GM19463 (cell line): ENCODE measurements around the gene EDDM13.
"Not testable (repeated sequence)": the region's sequence is repeated elsewhere in the genome, so short reads cannot be mapped to it uniquely, and the experiment has no call there.

ENCODE experiments used
- ATAC-seq: cut with Tn5 transposase; IDR thresholded peaks from one replicate; pipeline ENCODE4 v1.9.1; 2021; ENCODE audit warnings: mild to moderate bottlenecking, moderate library complexity; ENCODE audit not compliant: unreplicated experiment

Gene EDDM13

DNA sequence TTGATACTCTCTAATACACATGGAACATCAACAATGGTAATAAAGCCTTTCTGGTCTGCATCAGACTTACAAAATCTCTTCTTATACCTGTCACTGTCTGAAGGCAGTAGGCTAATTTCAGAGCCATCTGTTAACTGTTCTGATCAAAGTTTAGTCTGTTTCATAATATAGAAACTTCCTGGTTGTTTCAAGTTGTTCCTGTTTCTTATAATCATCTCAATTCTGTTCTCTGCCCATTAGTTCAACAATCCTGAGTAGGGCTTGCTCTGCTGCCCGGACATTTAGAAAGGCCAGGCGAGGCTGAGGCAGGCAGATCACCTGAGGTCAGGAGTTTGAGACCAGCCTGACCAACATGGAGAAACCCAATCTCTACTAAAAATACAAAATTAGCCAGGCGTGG lies 47.4 kb downstream of the EDDM13 start:
- ATAC-seq, result no peak

DNA sequence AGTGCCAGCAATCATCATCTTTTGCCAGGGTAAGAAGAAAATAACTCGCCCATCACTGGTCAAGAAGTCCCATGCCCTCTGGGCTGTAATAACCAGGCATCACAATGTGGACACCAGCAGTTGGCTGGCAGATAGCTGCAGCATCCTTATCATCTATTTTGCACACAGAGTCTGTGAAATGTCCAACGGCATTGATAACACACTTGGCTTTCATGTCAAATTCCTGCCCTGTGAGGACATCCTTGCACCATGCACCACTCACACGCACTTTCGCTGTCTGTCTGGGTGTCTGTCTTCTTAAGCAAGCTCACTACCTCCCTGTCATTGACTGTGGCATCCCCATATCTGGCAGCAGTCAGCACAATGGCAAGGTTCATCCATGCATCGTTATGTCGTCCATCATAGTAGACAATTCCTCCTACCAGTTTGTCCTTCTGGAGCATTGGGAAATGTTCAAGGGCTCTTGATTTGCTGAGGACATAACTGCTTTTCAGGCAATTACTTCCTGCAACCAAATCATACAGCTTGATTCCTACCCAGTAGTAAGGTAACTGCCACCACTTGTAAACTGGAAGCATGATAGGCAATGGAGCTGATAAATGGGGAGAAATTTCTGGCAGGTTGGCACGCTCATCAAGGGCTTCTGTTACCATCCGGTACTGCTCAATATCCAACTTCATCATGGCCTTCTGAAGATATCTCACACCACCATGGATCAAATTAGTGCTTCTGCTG lies 48.9 kb downstream of the EDDM13 start:
- no peak for ATAC-seq

DNA sequence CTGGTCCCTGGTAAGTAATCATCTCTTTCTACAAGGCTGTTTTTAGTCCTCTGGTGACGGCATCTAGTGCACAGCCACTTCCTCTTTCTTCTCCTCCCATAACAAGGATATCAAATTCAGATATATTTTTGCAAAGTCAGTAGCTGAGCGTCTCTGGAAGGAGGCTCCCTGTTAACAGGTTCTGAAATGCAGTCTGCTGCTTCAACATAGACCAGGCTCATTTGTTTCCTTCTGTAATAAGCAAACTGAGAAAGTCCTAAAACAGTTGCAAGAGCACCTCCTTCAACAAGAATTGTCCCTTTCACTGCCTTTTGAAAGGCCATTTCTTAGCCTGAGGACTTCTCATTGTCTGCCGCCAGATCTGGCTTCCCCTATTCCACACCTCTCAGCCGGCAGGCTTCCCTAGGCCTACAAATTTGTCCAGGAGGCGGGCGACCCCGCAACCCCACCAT lies 49.5 kb downstream of the EDDM13 start:
- ATAC-seq, result no peak

DNA sequence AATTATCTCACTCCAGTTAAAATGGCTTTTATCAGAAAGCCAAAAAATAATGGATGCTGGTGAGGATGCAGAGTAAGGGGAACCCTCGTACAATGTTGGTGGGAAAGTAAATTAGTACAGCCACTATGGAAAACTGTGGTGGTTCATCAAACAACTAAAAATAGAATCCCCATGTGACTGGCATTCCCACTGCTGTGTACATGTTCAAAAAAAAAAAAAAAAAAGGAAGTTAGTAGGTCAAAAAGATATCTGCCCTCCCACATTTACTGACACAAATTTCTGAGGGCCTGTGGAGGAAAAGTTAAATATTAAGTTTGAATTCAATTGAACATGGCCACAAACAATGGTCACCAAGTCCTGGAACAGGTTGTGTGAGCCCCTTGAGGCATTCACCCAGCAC lies 51.9 kb downstream of the EDDM13 start:
- no peak for ATAC-seq

DNA sequence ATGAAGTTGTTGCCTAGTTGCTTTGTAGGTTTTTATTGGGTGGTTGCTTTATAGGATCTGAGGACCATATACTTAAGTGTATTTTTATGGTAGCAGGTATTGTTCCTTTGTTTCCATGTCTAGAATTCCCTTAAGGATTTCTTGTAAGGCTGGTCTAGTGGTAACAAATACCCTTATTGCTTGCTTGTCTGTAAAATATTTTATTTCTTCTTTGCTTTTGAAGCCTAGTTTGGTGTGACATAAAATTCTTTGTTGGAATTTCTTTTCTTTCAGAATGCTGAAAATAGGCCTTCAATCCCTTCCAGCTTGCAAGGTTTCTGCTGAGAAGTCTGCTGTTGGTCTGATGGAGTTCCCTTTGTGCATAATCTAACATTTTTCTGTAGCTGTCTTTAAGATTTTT lies 60.1 kb downstream of the EDDM13 start:
- ATAC-seq, result no peak

DNA sequence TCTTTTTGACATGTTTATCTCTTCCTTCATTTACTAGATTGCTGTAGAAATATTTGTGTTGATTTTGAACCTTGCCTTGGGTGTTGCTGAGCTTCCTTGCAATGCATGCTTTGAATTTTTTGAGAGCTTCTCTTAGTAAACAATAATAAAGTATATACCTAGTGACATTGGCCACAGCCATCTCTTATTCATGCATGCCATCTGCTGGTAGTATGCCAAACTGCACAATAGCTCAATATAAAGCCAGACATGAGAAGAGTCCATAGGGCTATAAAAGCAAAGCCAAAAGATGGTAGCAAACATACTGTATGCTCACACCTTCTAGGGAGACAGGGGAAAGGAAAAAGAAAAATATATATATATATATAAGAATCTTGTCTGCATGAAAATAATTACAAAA lies 61.0 kb downstream of the EDDM13 start:
- ATAC-seq, result no peak

DNA sequence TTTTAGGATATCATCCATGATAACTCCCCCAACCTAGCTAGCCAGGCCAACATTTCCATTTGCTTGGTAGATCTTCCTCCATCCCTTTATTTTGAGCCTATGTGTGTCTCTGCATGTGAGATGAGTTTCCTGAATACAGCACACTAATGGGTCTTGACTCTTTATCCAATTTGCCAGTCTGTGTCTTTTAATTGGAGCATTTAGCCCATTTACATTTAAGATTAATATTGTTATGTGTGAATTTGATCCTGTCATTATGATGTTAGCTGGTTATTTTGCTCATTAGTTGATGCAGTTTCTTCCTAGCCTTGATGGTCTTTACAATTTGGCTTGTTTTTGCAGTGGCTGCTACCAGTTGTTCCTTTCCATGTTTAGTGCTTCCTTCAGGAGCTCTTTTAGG lies 62.8 kb downstream of the EDDM13 start:
- not testable (repeated sequence) for ATAC-seq

DNA sequence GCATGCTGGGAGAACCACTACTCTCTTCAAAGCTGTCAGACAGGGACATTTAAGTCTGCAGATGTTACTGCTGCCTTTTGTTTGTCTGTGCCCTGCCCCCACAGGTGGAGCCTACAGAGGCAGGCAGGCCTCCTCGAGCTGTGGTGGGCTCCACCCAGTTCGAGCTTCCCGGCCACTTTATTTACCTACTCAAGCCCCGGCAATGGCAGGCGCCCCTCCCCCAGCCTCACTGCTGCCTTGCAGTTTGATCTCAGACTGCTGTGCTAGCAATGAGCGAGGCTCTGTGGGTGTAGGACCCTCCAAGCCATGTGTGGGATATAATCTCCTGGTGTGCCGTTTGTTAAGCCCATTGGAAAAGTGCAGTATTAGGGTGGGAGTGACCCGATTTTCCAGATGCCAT lies 64.5 kb downstream of the EDDM13 start:
- ATAC-seq, result not testable (repeated sequence)

DNA sequence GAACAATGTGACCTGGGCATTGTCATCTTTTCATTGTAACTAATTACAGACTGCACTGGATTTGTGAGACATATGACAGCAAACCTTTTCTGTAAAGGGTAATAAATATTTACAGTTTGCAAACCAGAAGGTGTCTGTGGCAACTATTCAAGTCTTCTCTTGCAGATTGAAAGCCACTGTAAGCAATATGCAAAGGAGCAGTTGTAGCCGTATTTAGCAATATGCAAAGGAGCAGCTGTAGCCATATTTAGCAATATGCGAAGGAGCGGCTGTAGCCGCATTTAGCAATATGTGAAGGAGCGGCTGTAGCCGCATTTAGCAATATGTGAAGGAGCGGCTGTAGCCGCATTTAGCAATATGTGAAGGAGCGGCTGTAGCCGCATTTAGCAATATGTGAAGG lies 66.5 kb downstream of the EDDM13 start:
- not testable (repeated sequence) for ATAC-seq

DNA sequence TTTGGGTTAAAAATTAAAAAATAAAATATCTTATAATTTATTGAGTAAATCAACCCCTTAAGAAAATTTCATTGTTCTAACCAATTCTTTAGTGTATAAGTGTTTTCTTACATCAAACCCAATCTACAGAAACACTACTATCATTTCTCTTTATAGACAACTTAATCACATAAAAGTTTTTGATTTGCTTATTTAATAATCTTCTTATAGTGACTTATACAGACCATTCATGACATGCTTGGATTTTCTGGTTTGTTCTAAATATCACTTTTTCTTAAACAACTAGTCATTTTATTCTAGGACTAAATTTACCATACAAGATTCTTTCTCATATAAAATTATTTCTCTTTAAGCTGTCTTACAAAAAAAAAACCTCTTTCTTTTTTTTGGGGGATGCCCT lies 69.4 kb downstream of the EDDM13 start:
- ATAC-seq, result no peak

DNA sequence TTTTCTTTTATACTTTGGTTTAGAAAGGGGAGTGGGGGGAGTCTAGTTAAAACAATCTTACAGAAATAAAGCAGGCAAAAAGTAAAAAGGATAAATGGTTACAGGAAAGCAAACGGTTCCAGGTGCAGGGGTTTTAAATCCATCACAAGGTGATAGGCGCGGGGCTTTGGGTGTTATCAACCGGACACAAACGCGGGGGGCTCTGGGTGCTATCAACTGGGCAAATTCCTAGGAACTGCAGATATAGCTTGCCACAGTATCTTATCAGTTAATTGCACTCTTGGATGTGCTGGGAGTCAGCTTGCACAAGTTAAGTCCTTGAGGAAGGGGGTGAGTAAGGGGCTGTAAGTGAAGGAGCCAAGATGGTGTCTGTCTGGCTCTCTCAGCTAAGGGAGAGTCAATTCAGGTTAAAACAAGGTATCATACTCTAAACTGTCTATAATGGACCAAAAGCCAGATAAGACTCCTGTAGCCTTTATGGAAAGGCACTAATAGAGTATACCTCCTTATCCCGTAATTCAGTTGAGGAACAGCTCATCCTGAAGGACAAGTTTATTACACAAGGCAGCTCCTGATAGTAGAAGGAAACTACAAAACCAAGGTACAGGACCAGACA lies 74.7 kb downstream of the EDDM13 start:
- ATAC-seq, result no peak

DNA sequence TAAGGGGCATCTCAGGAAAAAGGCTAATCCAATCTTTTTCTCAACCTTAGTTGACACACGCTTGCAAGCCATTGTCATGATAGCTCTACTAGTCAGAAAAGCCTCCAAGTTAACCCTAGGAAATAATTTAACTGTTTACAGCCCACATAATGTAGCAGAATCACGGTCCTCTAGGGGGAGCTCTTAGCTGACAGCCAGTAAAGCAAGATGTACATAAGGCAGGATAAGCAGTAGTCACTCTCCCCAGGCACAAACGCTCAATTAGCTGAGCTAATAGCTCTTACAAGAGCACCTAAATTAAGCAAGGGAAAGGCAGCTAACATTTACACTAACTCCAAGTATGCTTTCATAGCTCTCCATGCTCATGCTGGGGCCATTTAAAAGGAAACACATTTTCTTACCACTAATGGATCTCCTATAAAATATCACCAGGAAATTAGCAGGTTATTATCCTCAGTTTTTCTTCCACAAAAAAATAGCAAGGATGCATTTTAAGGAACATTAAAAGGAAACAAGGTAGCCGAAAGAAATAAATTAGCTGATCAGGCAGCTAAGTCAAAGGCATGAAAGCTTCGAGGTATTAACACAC lies 75.8 kb downstream of the EDDM13 start:
- ATAC-seq, result no peak

DNA sequence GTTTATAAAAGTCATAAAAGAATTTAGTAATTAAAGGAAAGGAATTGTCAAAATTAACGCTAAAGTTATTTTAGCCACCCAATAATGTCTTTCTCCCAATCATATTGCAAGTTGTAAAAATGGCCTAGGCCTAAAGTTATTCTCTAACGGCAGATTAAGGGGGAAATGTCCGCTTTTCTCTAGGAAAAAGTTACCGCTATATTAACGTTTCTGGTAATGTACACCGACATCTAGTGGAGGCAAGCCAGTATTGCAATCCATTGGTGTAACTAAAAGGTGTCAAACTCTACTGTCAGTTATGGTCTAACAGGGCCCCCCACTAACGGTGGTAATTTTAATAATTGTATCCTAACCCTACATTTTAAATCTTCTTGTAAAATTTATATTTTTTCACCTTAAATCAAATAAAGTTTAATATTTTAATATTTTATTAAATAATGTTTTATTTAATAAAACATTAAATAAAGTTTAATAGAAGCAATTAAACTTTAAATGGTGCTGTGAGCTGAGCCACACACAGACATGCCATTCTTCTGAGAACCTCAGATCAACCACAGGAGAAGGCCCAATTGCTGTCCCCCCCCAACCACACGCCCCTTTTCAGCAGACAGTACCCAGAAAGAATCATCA lies 78.0 kb downstream of the EDDM13 start:
- ATAC-seq, result no peak

DNA sequence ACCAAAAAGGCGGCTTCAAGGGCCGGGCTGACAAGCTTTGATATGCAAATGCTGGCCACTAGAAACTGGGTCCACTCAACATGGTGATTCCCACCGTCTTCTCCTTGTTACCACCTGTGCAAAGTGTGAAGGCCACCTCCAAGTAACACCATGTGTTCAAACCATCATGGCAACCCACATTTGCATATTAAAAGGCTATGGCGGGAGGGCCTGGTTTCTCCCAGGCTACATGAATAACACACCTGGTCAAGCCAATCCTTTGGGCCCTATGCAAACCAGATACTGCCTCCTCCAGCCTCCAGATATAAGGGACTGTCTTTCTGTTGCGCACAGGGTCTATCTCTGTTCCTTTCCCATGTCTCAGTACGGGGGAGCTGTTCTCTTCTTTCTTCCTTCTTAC lies 78.7 kb downstream of the EDDM13 start:
- ATAC-seq, result no peak

DNA sequence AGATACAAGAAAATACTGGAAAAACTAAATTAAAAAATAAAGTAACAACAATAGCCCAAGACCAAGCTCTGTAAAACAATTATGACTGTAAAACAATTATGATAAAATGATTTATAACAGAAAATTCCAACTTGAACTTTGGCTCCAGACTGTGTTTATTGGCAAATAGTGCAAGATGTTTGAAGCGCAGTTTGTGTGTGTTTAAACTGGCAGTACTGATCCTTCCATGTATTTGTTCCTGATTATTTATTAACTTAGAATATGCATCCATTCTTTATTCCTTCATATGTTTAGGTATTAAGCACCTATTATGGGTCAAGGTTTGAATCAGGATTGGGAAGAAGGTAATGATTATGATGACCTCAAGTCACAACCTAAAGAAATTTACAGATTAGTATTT lies 83.0 kb downstream of the EDDM13 start:
- no peak for ATAC-seq

DNA sequence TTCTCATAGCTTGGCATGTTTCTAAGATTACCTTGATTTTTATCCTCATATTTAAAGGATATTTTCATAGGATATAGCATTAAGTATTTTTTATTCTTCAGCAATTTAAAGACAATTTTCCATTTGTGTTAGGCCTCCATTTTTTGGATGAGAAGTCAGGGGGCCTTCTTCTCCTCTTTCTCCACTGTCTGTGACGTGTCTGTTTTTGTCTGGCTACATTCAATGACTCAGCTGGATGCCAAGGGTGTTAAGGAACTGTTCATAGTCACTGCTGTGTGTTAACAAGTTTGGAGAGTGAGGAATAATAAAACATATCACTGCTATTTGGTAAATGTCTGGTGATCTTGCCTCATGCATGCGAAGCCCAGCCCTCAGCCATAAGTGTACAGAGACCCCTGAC lies 84.4 kb downstream of the EDDM13 start:
- ATAC-seq, result no peak
